ENCODE data around the gene ASIC1.

The ASIC1 gene

DNA sequence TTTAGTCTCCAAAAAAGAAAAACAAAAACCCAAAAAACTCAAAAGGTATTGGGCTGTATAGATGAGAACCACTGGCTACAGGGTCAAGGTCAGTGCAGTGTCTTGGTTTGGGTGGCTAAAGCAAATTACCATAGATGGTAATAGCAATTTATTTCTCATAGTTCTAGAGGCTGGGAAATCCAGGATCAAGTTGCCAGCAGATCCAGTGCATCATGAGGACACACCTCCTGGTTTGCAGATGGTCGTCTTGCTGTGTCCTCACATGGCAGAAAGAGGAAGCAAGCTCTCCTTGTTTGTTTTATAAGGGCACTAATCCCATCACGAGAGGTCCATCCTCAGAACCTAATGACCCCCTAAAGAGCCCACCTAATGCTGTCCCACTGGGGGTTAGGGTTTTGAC, 65.8 kb downstream of the ASIC1 start:
- no peak for TF ChIP-seq POLR2A (IDR thresholded peaks at IDR 0.05; ENCODE audit: low read length)
- TF ChIP-seq GATA1 (IDR thresholded peaks at IDR 0.05; ENCODE audit: low read depth, low read length) = no peak

GRCh38 chr12:50127546-50127945, 70.2 kb downstream of the ASIC1 start:
- TF ChIP-seq POLR2A (IDR thresholded peaks at IDR 0.05; ENCODE audit: low read length) = no peak
- no peak for TF ChIP-seq GATA1 (IDR thresholded peaks at IDR 0.05; ENCODE audit: low read depth, low read length)
- DNase-seq = no peak

More for the DNA sequence above, 65.8 kb downstream of the ASIC1 start:
- DNase-seq = no peak

- no peak for TF ChIP-seq POLR2A (IDR thresholded peaks at IDR 0.05; ENCODE audit: low read length)
- TF ChIP-seq GATA1 (IDR thresholded peaks at IDR 0.05; ENCODE audit: low read depth, low read length) = no peak
- DNase-seq = no peak
These were observed 71.9 kb downstream of the ASIC1 start for GRCh38 chr12:50129290-50129689.

GRCh38 chr12:50132505-50133135, 75.2 kb downstream of the ASIC1 start:
- TF ChIP-seq POLR2A (IDR thresholded peaks at IDR 0.05; ENCODE audit: low read length) = no peak
- TF ChIP-seq GATA1 (IDR thresholded peaks at IDR 0.05; ENCODE audit: low read depth, low read length) = no peak
- DNase-seq = peak; percentile 47 to 66
